Measurements from ENCODE around the gene IPO7. TPM values are rescaled to one million over a fixed set of nuclear protein-coding genes. Genes with fewer than 3 reads are reported as not detected.

The IPO7 gene
- total RNA-seq, 1 experiment from 2014 or later: 273 TPM

Other genes with a start within 250 kb of the IPO7 start
- gene DENND5A, start 119.3 kb upstream of the IPO7 start, total RNA-seq (2021; ENCODE audit: unreplicated experiment): 136 TPM
- 126 TPM for gene TMEM41B, start 70.1 kb upstream of the IPO7 start, total RNA-seq (2021; ENCODE audit: unreplicated experiment)
- gene ZNF143, start 76.4 kb downstream of the IPO7 start, total RNA-seq (2021; ENCODE audit: unreplicated experiment): 30.2 TPM
- 67.9 TPM for gene WEE1, start 189.0 kb downstream of the IPO7 start, total RNA-seq (2021; ENCODE audit: unreplicated experiment)